SK-N-MC (cell line): Measurements from ENCODE around the gene SAMM50.

ENCODE experiments used
- EZH2 ChIP-seq: fragments of 200-600 bp; sonication (generic); IDR thresholded peaks from one replicate; pipeline ENCODE4 v1.6.1; 2017; ENCODE audit warnings: antibody characterized with exemption
- FOXP2 ChIP-seq: optimal IDR thresholded peaks from 2 replicates; pipeline ENCODE3; 2011; ENCODE audit warnings: mild to moderate bottlenecking, moderate library complexity; ENCODE audit not compliant: insufficient read depth; ENCODE audit errors: extremely low read length, control extremely low read depth
- POLR2AphosphoS5 ChIP-seq: IDR thresholded peaks from 2 replicates; pipeline ENCODE4 v1.6.1; 2012; ENCODE audit warnings: mild to moderate bottlenecking, low read depth, low read length, borderline replicate concordance

- TF ChIP-seq POLR2AphosphoS5 (no peak), EZH2 (no peak), FOXP2 (no peak)
Measured at GRCh38 chr22:44019846-44020245, 64.6 kb downstream of the SAMM50 start.
